K562 (cell line): Measurements from ENCODE around the gene RAI1. TPM values are rescaled to one million over a fixed set of nuclear protein-coding genes. Genes with fewer than 3 reads are reported as not detected.
A peak's percentile ranks its signal among the peaks of the same experiment; 100 is the strongest.

ENCODE experiments used
- ARID1B ChIP-seq: fragments of 450-650 bp; IDR thresholded peaks from 2 replicates; pipeline ENCODE4 v1.6.1; 2016; ENCODE audit warnings: antibody characterized with exemption, mild to moderate bottlenecking, inconsistent platforms
- CEBPZ ChIP-seq: fragments of 150-350 bp; IDR thresholded peaks from 2 replicates; pipeline ENCODE4 v1.6.1; 2014; ENCODE audit warnings: low read depth, mild to moderate bottlenecking, low read length, borderline replicate concordance
- CTCFL ChIP-seq: IDR thresholded peaks from 2 replicates; pipeline ENCODE4 v1.6.1; 2011; ENCODE audit warnings: borderline replicate concordance, low read depth, mild to moderate bottlenecking, moderate library complexity, low read length; ENCODE audit not compliant: insufficient read depth, poor library complexity, severe bottlenecking
- JUN ChIP-seq, 2 experiments: sonication (generic) in 1 of 2; formaldehyde crosslinking in 1 of 2; IDR thresholded peaks; 2 replicates each; pipeline versions ENCODE4 v1.6.1 to v1.8.0; 2012 to 2022; ENCODE audit warnings: borderline replicate concordance in 2 of 2, mild to moderate bottlenecking in 2 of 2, improper control_type of control experiment in 1 of 2, low read depth in 1 of 2, low read length in 1 of 2, missing genetic modification reagents in 1 of 2
- KDM1A ChIP-seq, 2 experiments: fragments of 450-650 bp; IDR thresholded peaks; 2 replicates each; pipeline ENCODE4 v1.6.1; 2016; ENCODE audit warnings: mild to moderate bottlenecking in 2 of 2
- KLF6 ChIP-seq: fragments of 250-450 bp; sonication (Bioruptor Pico); IDR thresholded peaks from 2 replicates; pipeline ENCODE4 v1.4.0; 2020; ENCODE audit warnings: mild to moderate bottlenecking, moderate library complexity, borderline replicate concordance
- NONO ChIP-seq, 2 experiments: fragments of 200-400 bp in 1 of 2; fragments of 450-650 bp in 1 of 2; formaldehyde crosslinking in 1 of 2; IDR thresholded peaks; 2 replicates each; pipeline ENCODE4 v1.6.1; 2017; ENCODE audit warnings: low read depth in 2 of 2, mild to moderate bottlenecking in 2 of 2, moderate library complexity in 2 of 2, low read length in 1 of 2
- PBX2 ChIP-seq, 2 experiments: IDR thresholded peaks in 1 of 2; conservative IDR thresholded peaks in 1 of 2; 2 replicates each; pipeline ENCODE4 v1.6.1; 2016; ENCODE audit warnings: low read depth in 2 of 2, mild to moderate bottlenecking in 1 of 2, missing compliant biosample characterization in 1 of 2, missing genetic modification characterization in 1 of 2, moderate library complexity in 1 of 2
- PHF8 ChIP-seq: fragments of 200-600 bp; sonication (generic); IDR thresholded peaks from 2 replicates; pipeline ENCODE4 v1.6.1; 2012; ENCODE audit warnings: mixed run types, mild to moderate bottlenecking, inconsistent platforms, low read length, moderate library complexity, borderline replicate concordance
- POLR2B ChIP-seq: fragments of 450-650 bp; IDR thresholded peaks from 2 replicates; pipeline ENCODE4 v1.6.1; 2018; ENCODE audit warnings: low read depth; ENCODE audit not compliant: partially characterized antibody
- POLR2G ChIP-seq: fragments of 200-400 bp; formaldehyde crosslinking; IDR thresholded peaks from 2 replicates; pipeline ENCODE4 v1.6.1; 2017; ENCODE audit warnings: low read depth, mild to moderate bottlenecking, antibody characterized with exemption, low read length, moderate library complexity
- RBBP5 ChIP-seq: fragments of 200-600 bp; sonication (generic); IDR thresholded peaks from 2 replicates; pipeline ENCODE4 v1.6.1; 2012; ENCODE audit warnings: borderline replicate concordance, mild to moderate bottlenecking, low read length, control low read depth, inconsistent platforms; ENCODE audit not compliant: insufficient read depth, poor library complexity, severe bottlenecking
- SMAD4 ChIP-seq: fragments of 250-450 bp; sonication (Bioruptor Pico); conservative IDR thresholded peaks from 2 replicates; pipeline ENCODE4 v1.8.0; 2021; ENCODE audit warnings: inconsistent platforms, mild to moderate bottlenecking, moderate library complexity
- SPI1 ChIP-seq: IDR thresholded peaks from 2 replicates; pipeline ENCODE4 v1.6.1; 2011; ENCODE audit warnings: low read depth, low read length, control low read depth, borderline replicate concordance
- TAF15 ChIP-seq: fragments of 200-400 bp; formaldehyde crosslinking; IDR thresholded peaks from 2 replicates; pipeline ENCODE4 v1.6.1; 2017; ENCODE audit warnings: mild to moderate bottlenecking, low read depth, low read length, moderate library complexity
- ZNF197 ChIP-seq: fragments of 200-800 bp; sonication (Bioruptor generic); IDR thresholded peaks from 2 replicates; pipeline ENCODE4 v1.6.1; 2016; ENCODE audit warnings: low read depth, missing genetic modification characterization, missing compliant biosample characterization
- ZNF589 ChIP-seq: fragments of 200-800 bp; sonication (Bioruptor generic); IDR thresholded peaks from 2 replicates; pipeline ENCODE4 v1.6.1; 2016; ENCODE audit warnings: low read depth, missing genetic modification characterization, missing compliant biosample characterization
- polyA plus RNA-seq, 8 experiments: library from polyadenylated mRNA; depleted of rRNA in 4 of 8; stranded (reverse) in 5 of 8; unstranded in 3 of 8; fragments of >200 nt; fragmentation: Nextera tagmentation in 2 of 8; fragmentation: Illumina TruSeq in 1 of 8; extraction: Ambion mirVana in 2 of 8; extraction: Trizol in 1 of 8; gene quantifications; 2 replicates each; pipeline versions ENCODE4 v1.2.1 to v1.2.3, GENCODE V29; 2011 to 2014; ENCODE audit warnings: inconsistent platforms in 1 of 8, missing spikeins in 1 of 8
- total RNA-seq, 7 experiments: library from RNA; depleted of rRNA in 6 of 7; stranded (reverse); fragments of >200 nt in 6 of 7; fragmentation: Illumina TruSeq in 2 of 7; extraction: Trizol in 2 of 7; gene quantifications; 2 replicates each; pipeline versions ENCODE4 v1.2.1 to v1.2.3, GENCODE V29; 2011 to 2021; ENCODE audit warnings: low replicate concordance in 1 of 7

RAI1 gene
- total and polyA plus RNA-seq, 9 of the 15 experiments (the other 6 are each of a cell fraction or from before 2014, with no cell fraction given), result 0.68 to 19.9 (median 5.5) TPM

DNA sequence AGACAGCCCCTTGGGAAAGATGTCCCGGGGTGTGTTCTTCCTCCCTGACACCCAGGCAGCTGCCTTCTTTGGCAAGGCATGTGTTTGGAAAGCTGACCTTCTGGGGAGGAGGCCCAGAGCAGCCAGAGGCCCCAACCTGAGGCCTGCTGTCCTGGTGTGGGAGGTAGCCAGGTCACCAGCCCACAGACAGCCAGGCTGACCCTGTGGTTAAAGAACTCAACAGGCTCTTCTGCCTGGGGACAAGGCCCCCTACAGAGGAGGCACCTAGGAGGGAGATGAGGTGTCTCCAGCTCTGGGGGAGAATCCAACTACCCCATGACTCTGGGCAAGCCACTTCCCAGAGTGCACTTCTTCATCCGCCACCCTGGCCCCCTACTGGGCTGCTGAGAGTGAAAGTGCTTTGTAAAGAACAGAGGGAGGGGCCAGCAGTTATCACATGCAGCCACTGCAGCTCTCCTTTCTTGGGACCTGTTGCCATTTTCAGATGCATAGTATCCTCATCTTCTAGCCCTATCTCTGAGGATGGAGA lies 168.7 kb downstream of the RAI1 start (continued):
- TF ChIP-seq CEBPZ (no peak), POLR2B (peak; percentile 44), RBBP5 (no peak), CTCFL (peak; percentile 92), PHF8 (peak; percentile 42; the same call in 1 of the 2 replicates), JUN (IDR thresholded peaks at IDR 0.05; ENCODE audit: borderline replicate concordance, low read depth, low read length) (no peak), JUN (CRISPR knock-in tag; IDR thresholded peaks at IDR 0.05; ENCODE audit: borderline replicate concordance) (no peak), NONO (IDR thresholded peaks at IDR 0.05; ENCODE audit: low read depth in 2 of 2, low read length in 1 of 2) (no peak), TAF15 (no peak), ARID1B (peak; percentile 51), ZNF197 (0 out of 2 replicates have a peak, but pooled peaks have one; percentile 62), PBX2 (CRISPR knock-in tag; IDR thresholded peaks at IDR 0.05; ENCODE audit: low read depth) (no peak), PBX2 (tag; conservative IDR thresholded peaks at IDR 0.05; ENCODE audit: low read depth) (0 out of 2 replicates have a peak, but pooled peaks have one; percentile 24), POLR2G (no peak), SMAD4 (CRISPR knock-in tag) (peak; percentile 95), KLF6 (CRISPR knock-in tag) (peak; percentile 88; the same call in 1 of the 2 replicates), KDM1A (IDR thresholded peaks at IDR 0.05) (no peak; a peak in 2 of 4 replicates), ZNF589 (CRISPR knock-in tag) (peak; percentile 60; the same call in 1 of the 2 replicates), SPI1 (peak; percentile 35; the same call in 1 of the 2 replicates)
